GM21423 (cell line): ENCODE data around the gene KCMF1.
A peak's percentile ranks its signal among the peaks of the same experiment; 100 is the strongest.

Source experiments
- ATAC-seq: cut with Tn5 transposase; IDR thresholded peaks from one replicate; pipeline ENCODE4 v1.9.1; 2021; ENCODE audit warnings: mild to moderate bottlenecking, moderate library complexity; ENCODE audit not compliant: unreplicated experiment

Gene KCMF1

DNA sequence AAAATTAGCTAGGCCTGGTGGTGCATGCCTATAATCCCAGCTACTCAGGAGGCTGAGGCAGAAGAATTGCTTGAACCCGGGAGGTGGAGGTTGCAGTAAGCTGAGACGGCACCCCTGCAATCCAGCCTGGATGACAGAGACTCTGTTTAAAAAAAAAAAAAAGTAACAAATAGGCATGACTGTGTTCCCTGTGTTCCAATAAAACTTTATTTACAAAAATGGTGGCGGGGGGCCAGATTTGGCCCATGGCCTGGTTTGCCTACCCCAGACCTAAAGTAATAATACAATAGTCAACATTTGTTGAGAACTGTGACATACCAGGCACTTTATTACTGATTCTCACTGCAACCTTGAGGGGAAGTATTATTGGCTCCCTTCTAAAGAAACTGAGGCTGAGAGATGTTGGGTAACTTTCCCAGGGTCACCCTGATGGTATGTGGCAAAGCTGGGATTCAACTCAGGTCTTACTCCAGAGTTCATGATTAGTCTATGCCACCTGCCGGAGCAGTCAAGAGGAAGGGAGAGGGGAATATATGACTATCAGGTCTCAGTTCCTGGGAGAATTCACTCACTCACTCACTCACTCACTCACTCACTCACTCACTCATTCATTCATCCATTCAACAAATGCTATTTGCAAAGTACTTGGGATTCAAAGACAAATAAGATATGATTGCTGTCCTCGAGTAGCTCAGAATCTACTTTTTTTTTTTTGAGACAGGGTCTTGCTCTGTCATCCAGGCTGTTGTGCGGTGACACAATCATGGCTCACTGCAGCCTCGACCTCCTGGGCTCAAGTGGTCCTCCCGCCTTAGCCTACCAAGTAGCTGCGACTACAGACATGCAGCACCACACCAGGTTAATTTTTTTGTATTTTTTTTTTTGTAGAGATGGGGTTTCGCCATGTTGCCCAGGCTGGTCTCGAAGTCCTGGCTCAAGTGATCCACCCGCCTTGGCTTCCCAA lies 14.3 kb upstream of the KCMF1 start:
- ATAC-seq, result no peak

- ATAC-seq, result no peak
These were observed 13.2 kb upstream of the KCMF1 start for GRCh38 chr2:84957771-84958134.

DNA sequence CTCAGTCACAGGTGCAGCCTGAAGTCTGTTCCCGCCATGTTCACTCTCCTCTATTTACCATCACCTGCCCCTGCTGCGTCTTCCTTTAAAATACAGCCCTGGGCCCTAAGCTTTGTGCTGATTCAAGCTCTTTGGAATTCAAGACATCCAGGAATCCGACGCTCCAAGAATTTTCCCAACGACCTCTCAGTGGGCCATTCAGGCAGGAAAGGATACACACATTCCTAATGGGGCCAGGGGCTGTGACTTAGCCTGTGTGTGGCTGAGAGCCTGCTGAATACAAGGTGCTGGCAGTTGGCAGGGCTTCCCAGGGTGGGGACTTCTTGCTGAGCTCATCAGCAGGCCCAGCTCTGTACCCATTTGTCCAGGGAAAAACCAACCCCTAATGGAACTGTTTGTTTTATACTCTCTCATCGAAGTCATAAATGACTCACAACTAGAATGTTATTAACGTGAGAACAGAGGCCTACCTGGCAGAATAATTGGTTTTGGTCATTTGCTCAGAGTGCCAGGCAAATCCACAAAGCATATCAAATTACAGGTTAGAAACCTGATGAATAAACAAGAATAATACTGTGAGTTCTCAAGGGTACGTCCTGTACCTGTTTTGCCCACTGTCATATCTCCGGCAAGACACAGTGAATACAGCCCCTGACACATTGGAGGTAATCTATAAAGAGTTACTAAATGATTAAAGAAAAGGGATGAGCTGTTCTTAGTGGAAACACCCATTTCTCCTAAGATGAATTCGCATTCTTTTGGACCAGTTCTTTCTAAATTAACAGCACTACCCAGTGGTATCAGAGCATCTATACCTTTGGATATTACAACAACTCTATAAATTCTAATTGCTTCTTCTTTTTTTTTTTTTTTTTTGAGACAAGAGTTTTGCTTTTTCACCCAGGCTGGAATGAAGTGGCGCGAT lies 12.6 kb upstream of the KCMF1 start:
- peak; percentile 42 for ATAC-seq

DNA sequence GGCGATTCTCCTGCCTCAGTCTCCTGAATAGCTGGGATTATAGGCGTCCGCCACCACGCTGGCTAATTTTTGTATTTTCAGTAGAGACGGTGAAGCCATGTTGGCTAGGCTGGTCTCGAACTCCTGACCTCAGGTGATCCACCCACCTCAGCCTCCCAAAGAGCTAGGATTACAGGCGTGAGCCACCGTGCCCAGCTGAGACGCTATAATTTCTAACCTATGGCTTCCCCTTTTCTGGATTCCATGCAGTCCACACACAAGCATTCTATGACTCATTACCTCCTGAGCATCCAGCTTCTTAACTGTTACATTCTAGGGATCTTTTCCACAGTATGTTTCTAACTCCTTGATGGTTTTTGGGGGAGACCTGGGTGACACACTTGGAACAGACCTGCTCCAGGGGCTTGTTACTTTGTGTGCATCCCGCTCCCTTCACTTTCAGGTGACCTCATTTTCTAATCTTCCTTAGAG lies 11.8 kb upstream of the KCMF1 start:
- ATAC-seq, result no peak

DNA sequence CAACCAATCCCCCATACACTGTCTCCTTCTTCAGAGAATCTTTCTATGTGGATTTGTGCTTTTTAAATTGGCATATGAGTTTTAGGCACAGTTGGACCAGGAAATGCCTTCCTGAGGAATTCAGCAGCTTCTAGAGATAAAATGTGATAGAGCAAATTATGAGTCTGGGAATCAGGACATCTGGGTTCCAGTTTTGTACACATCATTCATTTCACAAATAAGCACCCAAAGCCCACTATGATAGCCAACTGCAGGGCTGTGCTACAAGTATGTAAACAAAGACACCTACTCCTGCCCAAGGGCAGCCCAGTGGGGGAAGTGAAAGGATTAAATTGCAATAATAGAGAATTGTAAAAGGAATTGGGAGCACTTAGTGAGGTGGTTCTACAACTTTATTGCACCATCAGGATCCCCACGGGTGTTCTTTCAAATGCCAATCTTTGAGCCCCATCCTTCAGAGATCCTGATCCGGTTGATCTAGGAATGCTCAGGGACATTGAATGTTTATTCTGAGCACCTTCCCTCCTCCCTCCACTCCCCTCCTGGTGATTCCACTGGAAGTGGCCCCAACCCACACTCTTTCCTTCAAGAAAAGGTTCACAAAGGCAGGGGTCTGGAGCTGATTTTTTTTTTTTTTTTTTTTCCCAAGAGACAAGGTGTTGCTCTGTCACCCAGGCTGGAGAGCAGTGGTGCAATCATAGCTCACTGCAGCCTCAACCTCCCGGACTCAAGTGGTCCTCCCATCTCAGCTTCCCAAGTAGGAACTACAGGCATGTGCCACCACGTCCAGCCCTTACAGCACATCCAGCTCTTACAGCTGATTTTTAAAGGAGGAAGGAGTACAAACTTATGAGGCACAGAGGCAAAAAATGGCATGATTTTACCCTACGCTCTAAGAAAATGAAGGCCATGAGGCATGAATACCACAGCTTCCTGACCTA lies 11.1 kb upstream of the KCMF1 start:
- no peak for ATAC-seq

DNA sequence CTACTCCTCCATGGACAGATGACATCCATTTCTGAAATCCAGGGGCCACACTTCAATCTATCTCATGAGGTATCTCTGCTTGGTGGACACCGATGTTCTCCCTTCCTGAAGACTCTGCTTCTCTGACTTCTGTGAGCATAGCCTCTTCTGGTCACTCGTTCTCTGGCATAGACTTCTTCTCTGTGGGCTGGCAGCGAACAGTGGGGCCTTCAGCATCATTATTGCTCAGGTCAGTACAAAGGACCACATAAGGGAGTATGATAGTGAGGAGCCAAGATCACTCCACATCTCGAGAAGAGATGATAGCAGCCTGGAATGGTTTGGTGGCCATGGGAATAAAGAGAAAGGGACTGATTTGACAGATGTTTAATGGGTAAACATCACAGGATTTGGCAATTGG lies 8.0 kb upstream of the KCMF1 start:
- no peak for ATAC-seq

- ATAC-seq, result no peak
These were observed 7.7 kb upstream of the KCMF1 start for GRCh38 chr2:84963323-84963691.

DNA sequence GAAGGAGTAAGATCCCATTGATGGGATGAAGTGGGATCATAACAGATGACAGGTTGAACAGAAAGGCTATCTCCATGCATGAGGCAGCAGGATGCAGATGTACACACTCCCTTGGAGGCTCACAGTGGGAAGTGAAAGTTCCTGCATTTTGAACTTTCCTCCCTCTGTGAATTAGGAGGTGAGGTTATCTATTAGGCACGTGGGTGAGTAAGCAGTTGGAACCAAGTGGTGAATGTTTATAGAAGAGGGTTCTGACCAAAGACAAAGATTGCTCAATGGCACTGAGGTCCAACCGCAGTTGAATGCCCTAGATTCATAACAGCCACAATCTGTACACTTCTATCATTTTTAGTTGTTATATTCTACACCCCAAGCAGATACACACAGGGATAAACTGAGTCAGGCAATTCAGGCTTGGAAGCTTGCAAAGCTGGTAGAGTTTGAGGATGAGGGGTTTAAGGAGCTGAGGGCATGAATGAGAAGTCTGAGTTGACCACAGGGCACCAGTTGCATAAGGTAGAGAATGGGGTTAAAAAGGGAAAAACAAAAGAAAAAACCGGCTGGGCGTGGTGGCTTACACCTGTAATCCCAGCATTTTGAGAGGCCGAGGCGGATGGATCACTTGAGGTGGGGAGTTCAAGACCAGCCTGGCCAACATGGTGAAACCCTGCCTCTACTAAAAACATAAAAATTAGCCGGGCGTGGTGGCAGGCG lies 7.1 kb upstream of the KCMF1 start:
- no peak for ATAC-seq

DNA sequence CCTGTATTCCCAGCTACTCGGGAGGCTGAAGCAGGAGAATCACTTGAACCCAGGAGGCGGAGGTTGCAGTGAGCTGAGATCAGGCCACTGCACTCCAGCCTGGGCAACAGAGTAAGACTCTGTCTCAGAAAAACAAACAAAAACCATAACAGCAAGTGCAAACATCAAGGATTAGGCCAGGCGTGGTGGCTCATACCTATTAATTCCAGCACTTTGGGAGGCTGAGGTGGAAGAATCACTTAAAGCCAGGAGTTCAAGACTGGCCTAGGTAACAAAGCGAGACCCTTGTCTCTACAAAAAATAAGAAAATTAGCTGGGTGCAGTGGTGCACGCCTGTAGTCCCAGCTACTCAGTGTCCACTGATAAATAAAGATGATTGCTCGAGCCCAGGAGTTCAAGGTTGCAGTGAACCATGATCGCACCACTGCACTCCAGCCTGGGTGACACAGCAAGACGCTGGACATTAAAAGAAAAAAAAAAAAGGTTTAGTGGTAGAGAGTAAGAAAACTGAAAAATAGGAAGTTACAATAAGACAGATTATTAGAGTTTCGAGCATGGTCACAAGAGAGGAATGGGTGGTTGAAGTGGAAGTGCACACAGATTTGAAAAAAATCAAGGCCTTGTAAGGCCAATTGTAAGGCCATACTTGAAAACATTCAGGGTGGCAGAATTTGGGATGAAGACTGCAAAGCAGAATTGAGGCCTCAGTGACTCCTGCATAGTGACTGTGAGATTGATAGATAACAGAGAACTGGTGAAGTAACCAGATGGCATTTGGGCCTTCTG lies 6.4 kb upstream of the KCMF1 start:
- ATAC-seq, result no peak

DNA sequence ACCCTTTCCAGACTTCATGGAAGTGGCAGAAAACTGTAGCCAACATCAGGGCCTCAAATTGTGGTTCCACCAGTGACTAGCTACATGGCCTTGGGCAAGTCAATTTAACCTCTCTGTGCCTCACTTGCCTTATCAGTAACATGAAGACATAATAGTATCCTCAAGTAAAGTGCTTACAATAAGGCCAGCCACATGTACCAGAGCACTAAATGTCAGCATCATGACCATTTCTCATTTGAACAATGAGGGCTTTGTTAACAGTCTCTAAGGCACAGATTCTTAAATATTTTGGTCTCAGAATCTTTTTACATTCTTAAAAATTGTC lies 5.8 kb upstream of the KCMF1 start:
- ATAC-seq, result no peak

DNA sequence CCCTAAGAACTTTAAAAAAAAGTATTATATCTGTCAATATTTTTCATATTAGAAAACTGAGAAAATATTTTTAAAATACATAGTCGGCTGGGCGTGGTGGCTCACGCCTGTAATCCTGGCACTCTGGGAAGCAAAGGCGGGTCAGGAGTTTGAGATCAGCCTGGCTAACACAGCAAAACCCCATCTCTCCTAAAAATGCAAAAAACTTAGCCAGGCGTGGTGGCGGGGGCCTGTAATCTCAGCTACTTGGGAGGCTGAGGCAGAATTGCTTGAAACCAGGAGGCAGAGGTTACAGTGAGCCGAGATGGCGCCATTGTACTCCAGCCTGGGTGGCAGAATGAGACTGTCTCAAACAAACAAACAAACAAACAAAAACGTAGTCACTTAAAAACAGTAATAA lies 5.1 kb upstream of the KCMF1 start:
- no peak for ATAC-seq

DNA sequence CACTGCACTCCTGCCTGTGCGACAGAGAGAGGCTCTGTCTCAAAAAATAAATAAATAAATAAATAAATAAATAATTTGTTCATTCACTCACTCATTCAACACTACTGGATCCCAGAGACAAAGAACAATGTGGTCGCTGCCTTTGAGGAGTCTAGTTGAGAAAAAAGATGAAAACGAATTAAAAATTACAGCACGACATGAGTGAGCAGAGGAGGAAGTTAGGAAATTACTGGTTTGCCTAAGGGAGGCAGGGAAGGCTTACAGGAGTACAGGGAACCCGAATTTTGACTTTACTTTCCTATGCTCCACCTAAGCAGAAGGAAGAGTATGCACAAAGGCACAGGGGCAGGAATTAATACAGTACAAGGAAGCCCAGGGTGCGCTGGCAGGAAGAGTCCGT lies 4.2 kb upstream of the KCMF1 start:
- no peak for ATAC-seq

GRCh38 chr2:84969511-84970209 lies 1.3 kb upstream of the KCMF1 start:
- no peak for ATAC-seq

- ATAC-seq, result peak; percentile 34
These were observed 622 bp upstream of the KCMF1 start for GRCh38 chr2:84970210-84970867.

DNA sequence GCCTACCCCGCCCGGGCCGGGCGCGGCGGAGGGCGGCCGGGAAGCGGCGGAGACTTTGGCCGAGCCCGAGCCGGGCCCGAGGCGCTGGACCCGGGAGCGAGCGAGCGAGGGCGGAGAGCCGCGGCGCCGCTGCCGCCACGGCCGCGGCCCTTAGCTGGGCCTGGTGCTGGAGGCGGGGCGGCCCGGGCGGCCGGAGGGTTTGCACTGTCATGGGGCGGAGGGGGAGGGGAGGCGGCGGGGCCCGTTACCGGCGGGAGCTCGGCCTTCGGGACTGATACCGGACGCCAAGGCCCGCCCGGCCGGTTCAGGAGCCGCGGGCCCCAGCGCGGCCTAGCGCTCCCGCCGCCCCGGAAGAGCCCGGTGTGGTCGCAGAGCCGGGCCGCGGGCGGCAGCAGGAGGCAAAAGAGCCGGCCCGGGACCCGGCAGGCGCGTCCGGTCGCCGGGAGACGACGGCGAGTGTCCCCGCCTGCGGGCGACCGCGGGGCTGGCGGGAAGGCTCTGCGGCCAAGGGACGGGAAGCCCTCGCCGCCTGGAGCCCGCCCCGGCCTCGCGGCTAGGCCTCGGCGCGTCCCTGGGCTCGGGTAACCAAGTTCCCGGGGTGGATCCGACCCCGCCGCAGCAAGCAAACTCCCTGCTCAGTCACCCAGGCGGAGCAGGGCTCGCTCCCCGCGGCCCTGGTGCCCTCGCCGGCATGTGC lies 697 bp downstream of the KCMF1 start:
- ATAC-seq, result peak; percentile 37

DNA sequence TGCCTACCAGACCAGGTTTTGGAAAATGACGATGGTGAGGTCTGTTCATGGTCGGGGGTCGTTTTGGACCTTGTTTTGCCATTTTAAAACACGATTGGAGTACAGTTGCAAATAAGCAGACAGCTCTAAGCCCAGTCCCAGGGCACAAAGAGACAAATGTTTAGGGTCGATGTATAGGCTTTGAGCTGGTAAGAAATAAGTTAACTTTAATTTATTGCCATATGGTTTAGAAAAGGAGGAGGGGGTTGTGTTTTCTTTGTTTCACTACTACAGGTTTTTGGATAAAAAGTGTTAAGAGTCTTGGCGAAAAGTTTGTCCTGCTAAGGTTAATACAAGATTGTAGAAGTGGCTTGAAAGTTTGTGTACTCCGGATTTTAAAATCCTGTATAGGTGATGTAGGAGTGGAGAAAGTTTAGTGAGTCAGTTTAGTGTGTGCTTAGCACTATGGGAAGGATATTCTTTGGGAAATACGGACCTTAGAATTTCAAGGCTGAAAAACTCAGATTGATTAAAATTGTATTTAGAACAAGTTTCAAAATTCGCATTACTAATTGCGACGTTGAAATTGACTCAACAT lies 1.3 kb downstream of the KCMF1 start:
- ATAC-seq, result no peak

- ATAC-seq, result no peak
These were observed 2.0 kb downstream of the KCMF1 start for GRCh38 chr2:84972932-84973331.
